ENCODE results near the gene EFS.

EFS gene

GRCh38 chr14:23365036-23365731 is at the start of gene EFS:
EFS (minus strand) TSS chr14:23365172; CDS start chr14:23365025, 147 bp downstream.
- Histone ChIP-seq H3K27ac (peak within 1 kb of the TSS; percentile 98), H3K4me2 (ENCODE audit: low read length) (no peak within 1 kb of the TSS), H3K36me3 (ENCODE audit: control insufficient read depth, insufficient read depth, low read length) (no peaks in the 10 kb centered on the region), H3K9me3 (ENCODE audit: control insufficient read depth, low read length) (no peaks in the 10 kb centered on the region), H3K79me2 (peaks cover 11% of the 10 kb centered on the region), H3K27me3 (ENCODE audit: control insufficient read depth, insufficient read depth, low read length) (no peaks in the 10 kb centered on the region), H3K4me1 (peaks cover 11% of the 10 kb centered on the region), H3K9ac (peak within 1 kb of the TSS; percentile 93), H3K4me3 (ENCODE audit: low read depth, low read length) (peak within 1 kb of the TSS; percentile 11), H2AFZ (peak within 1 kb of the TSS; percentile 95)
- no peak for TF ChIP-seq CTCF (IDR thresholded peaks at IDR 0.05)

GRCh38 chr14:23414254-23414653 is 49.3 kb upstream of the EFS start:
- no peak overlapping the region for H3K4me3 ChIP-seq (ENCODE audit: low read depth, low read length)
- no peak overlapping the region for H3K4me2 ChIP-seq (ENCODE audit: low read length)
- no peak overlapping the region for H2AFZ ChIP-seq
- H3K27ac ChIP-seq = no peak overlapping the region
- no peak for TF ChIP-seq CTCF (IDR thresholded peaks at IDR 0.05)
- no peaks in the 10 kb centered on the region for H3K9me3 ChIP-seq (ENCODE audit: control insufficient read depth, low read length)
- no peak overlapping the region for H3K9ac ChIP-seq
- H3K27me3 ChIP-seq (ENCODE audit: control insufficient read depth, insufficient read depth, low read length) = no peaks in the 10 kb centered on the region
- no peaks in the 10 kb centered on the region for H3K79me2 ChIP-seq
- H3K4me1 ChIP-seq = no peaks in the 10 kb centered on the region
- H3K36me3 ChIP-seq (ENCODE audit: control insufficient read depth, insufficient read depth, low read length) = no peaks in the 10 kb centered on the region

GRCh38 chr14:23413681-23414080 is 48.7 kb upstream of the EFS start:
- Histone ChIP-seq H3K36me3 (ENCODE audit: control insufficient read depth, insufficient read depth, low read length) (no peaks in the 10 kb centered on the region), H3K9ac (no peak overlapping the region), H3K9me3 (ENCODE audit: control insufficient read depth, low read length) (no peaks in the 10 kb centered on the region), H3K4me2 (ENCODE audit: low read length) (no peak overlapping the region), H3K4me3 (ENCODE audit: low read depth, low read length) (no peak overlapping the region), H3K4me1 (no peaks in the 10 kb centered on the region), H3K27ac (no peak overlapping the region), H3K79me2 (no peaks in the 10 kb centered on the region), H3K27me3 (ENCODE audit: control insufficient read depth, insufficient read depth, low read length) (no peaks in the 10 kb centered on the region), H2AFZ (no peak overlapping the region)
- no peak for TF ChIP-seq CTCF (IDR thresholded peaks at IDR 0.05)

- no peaks in the 10 kb centered on the region for H3K9me3 ChIP-seq (ENCODE audit: control insufficient read depth, low read length)
- no peak overlapping the region for H3K4me3 ChIP-seq (ENCODE audit: low read depth, low read length)
- no peak overlapping the region for H3K27ac ChIP-seq
- no peak for TF ChIP-seq CTCF (IDR thresholded peaks at IDR 0.05)
- no peaks in the 10 kb centered on the region for H3K36me3 ChIP-seq (ENCODE audit: control insufficient read depth, insufficient read depth, low read length)
- no peaks in the 10 kb centered on the region for H3K27me3 ChIP-seq (ENCODE audit: control insufficient read depth, insufficient read depth, low read length)
- H2AFZ ChIP-seq = no peak overlapping the region
- H3K4me1 ChIP-seq = no peaks in the 10 kb centered on the region
- H3K79me2 ChIP-seq = no peaks in the 10 kb centered on the region
- no peak overlapping the region for H3K9ac ChIP-seq
- H3K4me2 ChIP-seq (ENCODE audit: low read length) = no peak overlapping the region
Observed at GRCh38 chr14:23411563-23412525, 46.9 kb upstream of the EFS start.

Data from parathyroid adenoma (tissue), 2 donors.